Activated CD8-positive, alpha-beta memory T cell treated with anti-CD3 and anti-CD28 coated beads for 1 hour (primary cell): Measurements from ENCODE around the gene PTPRE.

Source experiments
- DNase-seq, 2 donors: peaks; one replicate each; pipeline ENCODE4 v3.0.0-alpha.2; 2020; ENCODE audit warnings: low read depth in 1 of 2; ENCODE audit errors: extremely low read depth in 1 of 2

The PTPRE gene

GRCh38 chr10:127922675-127923366 is 15.9 kb downstream of the PTPRE start:
- no peak for DNase-seq

- DNase-seq, result no peak
Observed at GRCh38 chr10:127923646-127924045, 16.7 kb downstream of the PTPRE start.

DNA sequence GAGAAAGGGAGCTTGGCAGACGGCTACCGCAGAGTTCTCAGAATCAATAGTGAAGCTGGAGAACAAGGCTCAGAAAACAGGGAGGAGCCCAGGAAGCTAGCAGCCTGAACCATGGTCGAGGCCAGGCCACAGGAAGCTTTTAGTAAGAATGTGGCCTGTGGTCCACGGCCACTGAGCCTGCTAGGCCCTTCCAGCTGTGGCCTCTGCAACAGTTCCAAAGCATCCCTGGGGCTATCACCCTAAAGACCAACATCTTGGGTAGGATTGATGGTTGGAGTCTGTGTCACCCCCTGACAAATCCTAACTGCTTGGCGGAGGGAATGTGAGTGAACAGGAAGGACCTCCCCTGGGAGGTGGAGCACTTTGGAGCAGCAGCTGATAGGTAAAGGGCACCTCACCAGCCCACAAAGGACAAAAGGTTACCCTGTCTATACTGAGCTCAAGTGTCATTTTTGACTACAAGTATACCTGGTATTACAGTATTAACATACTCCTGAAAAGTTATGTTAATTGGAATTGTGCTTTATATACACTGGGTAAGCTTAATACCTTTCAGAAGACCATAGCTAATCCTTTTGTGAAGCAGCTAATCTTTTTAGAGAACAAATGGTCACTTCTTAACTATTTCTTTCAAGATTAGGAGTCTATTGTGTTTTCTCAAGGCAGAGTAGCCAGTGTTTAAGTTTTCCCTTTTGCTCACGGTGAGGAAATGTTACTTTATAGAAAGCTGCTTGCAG is 18.7 kb downstream of the PTPRE start:
- no peak for DNase-seq

- no peak for DNase-seq
Observed at GRCh38 chr10:127926455-127926854, 19.6 kb downstream of the PTPRE start.

DNA sequence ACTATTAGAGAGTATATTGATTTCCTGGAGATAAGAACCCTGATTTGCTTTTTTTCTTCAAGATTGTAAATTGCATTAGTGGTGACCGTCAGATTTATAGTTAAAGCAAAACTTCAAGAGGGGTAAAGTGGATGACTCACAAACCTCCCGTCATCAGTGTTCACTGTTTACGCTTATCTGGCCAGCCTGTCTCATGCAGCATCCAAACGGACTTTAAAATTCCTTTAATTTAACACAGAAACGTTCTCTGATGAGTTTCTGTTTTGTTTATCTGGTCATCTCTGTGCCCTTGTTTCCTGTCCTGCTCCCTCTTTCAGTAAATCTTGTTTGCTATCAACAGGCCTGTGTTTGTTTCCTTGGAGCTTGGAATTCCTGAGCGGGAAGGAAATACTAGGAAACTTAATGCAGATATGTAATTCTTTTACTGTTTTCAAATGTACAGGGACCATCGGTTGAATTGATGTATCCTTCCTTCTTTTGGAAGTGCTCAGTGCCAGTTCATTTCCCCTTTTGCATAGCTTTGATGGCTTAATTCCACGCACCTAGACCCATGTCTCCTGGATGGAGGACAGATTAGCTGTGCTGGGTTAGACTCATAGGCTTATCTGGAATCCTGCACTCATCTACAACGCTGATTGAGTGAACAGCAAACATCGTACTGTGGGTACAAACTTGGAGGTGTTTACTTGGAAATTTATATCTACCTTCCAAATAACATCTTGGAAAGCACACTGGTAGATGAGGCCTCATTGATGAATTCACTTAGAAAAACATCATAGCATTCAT is 21.3 kb downstream of the PTPRE start:
- DNase-seq, result no peak

DNA sequence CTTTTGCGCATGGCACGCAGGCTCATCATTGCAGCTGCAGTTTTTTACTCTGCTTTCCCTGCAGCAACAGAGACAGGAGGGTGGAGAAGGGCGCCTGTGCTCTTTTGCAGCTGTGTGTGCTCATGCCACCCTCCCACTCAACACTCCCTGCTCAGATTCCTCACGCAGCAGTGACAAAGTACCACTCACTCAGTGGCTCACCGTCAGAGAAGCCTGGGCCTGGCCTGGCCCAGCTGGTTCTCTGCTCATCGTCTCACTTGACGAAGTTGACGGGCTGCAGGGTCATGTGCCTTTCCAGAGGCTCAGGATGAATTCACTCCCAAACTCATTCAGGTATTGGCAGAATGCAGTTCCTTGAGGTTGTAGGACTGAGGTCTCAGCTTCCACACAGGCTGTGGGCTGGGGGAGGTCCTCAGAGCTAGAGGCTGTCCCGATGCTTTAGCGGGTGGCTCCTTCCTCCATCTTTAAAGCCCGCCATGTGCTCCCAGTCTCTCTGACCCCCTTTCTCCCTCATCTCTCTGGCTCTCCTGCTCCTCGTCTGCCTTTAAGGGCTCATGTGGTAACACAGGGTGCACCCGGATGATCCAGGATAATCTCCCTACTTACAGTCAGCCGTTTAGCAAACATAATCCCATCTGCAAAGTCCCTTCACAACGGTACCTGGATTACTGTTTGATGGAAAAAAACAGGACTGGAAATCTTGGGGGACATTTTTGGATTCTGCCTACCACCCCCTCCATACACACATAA is 25.8 kb downstream of the PTPRE start:
- no peak for DNase-seq

- no peak for DNase-seq
Observed at GRCh38 chr10:127933271-127933670, 26.4 kb downstream of the PTPRE start.

DNA sequence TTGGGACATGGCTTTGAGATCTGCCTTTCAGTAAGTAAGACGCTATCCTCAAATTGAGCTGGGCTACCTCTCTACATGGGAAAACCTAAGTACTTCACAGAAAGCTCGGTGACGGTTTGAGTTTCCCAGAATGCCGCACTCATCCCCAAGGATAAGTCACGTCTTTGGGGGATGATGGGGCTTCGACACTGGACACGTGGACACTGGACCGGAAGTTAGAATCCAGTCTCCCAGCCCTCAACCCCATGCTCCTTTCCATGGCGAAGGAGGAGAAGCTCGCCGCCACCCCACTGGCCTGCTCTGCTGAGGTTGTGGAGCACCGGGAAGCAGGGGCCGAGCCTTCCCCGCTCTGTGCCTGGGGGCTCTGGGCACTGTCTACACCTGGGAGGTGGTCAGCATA is 27.5 kb downstream of the PTPRE start:
- DNase-seq, result no peak

- no peak for DNase-seq
Observed at GRCh38 chr10:127935071-127935561, 28.2 kb downstream of the PTPRE start.

GRCh38 chr10:127937069-127937468 is 30.2 kb downstream of the PTPRE start:
- no peak for DNase-seq

DNA sequence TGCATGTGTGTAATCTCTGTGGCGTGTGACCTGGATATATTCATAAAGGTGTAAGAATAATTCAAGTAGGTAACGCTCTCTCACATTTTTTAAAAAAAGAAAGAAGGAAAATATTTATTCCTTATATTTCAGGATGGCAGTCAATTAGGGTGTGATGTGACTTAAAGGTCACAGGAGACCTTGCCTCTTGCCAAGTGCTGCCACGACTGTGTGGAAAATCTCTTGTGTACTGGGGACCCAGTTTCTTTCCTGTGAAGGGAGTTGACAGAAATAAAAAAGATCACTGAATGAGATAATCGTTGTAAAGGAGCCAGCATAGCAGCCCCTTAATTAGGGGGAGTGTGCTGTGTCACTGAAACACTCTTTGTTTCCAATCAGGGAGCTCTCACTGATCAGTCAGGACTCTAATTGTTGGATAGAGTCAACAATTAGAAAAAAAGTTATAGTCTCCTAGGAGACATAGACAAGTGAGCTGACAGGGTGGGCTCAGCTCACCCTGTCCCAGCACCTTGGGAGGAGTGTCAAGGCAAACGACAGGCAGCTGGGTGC is 31.1 kb downstream of the PTPRE start:
- no peak for DNase-seq

- DNase-seq, result no peak
Observed at GRCh38 chr10:127939786-127940330, 33.0 kb downstream of the PTPRE start.

DNA sequence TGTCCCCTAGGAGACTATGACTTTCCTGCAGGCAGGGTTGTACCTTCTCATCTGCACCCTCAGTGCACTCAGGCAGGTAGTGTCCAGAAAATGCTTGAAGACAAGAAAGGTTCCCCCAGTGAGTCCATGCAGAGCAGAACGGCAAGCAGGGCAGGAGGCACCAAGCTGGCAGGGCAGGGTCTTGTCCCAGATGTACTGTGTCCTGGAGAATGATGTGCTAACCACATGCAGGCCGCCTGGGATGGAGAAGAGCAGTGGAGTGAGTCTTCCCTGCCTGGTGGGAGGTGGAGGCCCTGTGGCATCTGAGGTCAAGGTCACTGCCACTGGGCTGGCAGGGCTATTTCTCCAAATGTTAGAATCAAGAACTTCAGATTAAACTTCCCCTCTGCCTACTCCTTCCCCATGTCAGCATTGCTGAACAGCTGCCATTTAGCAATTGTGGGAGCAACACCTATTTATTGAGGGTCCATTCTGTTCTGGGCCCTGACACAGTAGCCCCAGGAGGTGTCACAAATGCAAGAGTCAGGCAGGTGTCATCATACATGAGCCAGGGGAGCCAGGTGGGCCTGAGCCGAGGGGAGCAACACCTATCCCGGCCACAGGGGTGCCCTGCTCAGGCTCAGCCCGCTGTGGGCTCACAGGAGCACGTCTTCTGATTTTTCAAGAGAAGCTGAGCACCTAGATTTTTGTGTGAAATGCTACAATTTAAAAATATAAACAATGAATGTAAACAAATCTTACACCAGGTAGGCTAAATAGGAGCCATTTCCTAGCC is 34.1 kb downstream of the PTPRE start:
- no peak for DNase-seq

DNA sequence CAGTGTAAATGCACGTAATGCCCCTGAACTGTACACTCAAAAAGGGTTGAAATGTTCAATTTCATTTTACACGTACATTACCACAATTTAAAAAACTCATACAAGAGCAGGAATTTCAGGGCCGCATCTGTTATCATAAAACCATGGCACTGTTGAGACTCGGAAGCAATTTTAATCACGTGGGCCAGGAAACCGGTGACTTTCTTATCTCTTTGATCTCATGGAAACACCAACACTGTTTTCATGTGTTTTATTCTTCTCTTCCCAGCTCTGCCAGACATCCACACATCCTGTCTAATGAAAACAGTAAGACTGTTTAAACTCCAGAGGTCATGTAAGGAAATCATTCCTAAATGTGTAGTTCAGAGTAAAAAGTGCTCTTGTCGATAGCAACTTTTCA is 35.9 kb downstream of the PTPRE start:
- DNase-seq, result no peak

DNA sequence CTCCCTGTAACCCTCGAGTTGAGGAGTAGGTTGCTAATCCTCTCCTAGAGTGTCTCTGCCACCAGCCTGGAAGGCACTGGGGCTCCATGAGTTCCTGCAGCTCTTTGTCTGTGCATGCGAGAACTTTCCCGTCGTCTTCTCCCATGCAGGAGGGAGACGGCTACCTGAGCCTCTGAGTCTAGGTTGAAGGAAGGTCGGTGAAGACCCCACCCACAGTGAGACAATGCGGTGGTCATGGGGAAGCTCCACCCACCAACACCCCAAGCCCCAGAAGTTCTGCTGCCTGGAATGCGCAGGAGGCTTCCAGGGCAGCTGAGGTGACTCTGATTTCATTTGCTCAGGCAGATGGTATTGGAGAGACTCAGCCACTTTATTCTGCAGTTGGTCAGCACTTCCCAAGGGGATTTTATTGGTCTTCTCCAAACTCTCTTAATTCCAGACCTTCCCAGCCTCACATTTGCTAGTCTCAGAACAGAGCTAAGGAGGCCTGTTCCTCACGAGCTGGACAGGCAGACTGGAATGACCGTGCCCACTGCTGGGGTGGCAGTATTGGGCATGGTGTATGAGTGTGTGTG is 36.5 kb downstream of the PTPRE start:
- no peak for DNase-seq

DNA sequence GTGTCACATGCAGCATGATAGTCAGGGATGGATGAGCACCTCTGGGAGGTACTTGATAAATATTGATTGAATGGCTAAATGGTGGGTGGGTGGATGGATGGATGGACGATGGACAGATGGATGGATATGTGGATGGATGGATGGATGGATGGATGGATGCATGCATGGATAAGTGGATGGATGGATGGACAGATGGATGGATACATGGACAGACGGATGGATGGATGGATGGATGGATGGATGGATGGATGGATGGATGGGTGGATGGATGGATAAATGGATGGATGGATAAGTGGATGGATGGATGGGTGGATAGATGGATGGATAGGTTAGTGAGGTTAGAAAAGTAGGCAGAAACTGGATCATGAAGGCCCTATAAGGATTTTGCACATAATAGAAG is 37.4 kb downstream of the PTPRE start:
- no peak for DNase-seq

DNA sequence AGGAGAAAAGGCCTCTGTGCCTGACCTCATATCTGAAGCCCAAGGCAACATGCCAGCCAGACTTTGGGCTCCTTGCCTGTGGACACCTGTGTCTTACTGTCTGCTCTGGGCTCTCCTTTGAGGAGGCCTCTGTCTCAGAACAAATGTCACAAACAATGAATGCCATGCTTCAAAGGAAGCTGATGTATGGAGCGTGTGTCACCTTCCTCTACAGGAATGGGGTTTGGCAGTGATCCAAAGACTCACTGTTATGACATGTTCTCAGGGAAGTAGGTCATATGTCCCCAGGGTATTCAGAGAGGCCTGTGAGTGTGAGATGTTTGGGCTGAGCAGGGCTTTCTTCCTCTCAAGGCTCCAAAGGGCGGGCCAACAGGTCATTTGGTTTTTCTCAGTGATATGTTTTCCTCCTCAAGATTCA is 38.4 kb downstream of the PTPRE start:
- no peak for DNase-seq

- DNase-seq, result no peak
Observed at GRCh38 chr10:127945948-127946711, 39.2 kb downstream of the PTPRE start.
